COR-L47 (cell line): ENCODE measurements around the gene TBCA.
"Not testable (repeated sequence)": the region's sequence is repeated elsewhere in the genome, so short reads cannot be mapped to it uniquely, and the experiment has no call there.

Source experiments
- DNase-seq: peaks from one replicate; lab custom pipeline; 2025; lab: John Stamatoyannopoulos, UW

Gene TBCA

GRCh38 chr5:77709340-77709739, 66.8 kb downstream of the TBCA start:
- DNase-seq = no peak

DNA sequence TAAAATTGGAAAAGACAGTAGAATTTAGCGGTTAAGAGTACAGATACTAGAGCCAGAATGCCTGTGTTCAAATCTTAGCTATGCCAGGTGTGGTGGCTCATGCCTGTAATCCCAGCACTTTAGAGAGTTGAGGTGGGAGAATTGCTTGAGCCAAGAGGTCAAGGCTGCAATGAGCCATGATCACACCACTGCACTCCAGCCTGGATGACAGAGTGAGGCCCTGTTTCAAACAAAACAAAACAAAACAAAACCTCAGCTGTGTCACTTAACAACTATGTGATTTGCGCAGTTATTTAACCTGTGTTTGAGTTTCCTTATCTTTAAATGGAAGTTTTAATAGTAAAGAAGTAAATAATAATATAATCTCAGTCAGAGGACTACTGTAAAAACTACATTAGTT, 68.3 kb downstream of the TBCA start:
- no peak for DNase-seq

GRCh38 chr5:77699569-77699968, 76.6 kb downstream of the TBCA start:
- not testable (repeated sequence) for DNase-seq

DNA sequence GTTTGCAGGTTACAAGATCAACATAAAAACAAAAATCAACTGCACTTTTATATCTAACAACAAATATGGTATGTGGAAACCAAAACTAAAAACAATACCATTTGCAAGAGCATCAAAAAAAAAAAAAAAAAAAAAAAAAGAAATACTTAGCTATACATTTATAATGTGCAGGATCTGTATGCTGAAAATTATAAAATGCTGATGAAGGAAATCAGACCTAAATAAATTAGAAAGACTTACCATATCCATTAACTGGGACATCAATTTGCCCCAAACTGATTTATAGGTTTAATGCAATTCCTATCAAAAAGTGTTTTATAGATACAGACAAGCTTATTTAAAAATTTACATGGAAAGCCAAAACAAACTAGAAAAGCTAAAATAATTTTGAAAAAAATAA, 77.2 kb downstream of the TBCA start:
- no peak for DNase-seq

- DNase-seq = no peak
Observed at GRCh38 chr5:77697692-77698091, 78.4 kb downstream of the TBCA start.

- no peak for DNase-seq
Observed at GRCh38 chr5:77696120-77696519, 80.0 kb downstream of the TBCA start.

GRCh38 chr5:77693913-77694312, 82.2 kb downstream of the TBCA start:
- DNase-seq = no peak

GRCh38 chr5:77683171-77683732, 92.9 kb downstream of the TBCA start:
- no peak for DNase-seq

GRCh38 chr5:77670526-77670925, 105.6 kb downstream of the TBCA start:
- DNase-seq = no peak

GRCh38 chr5:77669677-77670076, 106.5 kb downstream of the TBCA start:
- DNase-seq = peak; percentile 34

DNA sequence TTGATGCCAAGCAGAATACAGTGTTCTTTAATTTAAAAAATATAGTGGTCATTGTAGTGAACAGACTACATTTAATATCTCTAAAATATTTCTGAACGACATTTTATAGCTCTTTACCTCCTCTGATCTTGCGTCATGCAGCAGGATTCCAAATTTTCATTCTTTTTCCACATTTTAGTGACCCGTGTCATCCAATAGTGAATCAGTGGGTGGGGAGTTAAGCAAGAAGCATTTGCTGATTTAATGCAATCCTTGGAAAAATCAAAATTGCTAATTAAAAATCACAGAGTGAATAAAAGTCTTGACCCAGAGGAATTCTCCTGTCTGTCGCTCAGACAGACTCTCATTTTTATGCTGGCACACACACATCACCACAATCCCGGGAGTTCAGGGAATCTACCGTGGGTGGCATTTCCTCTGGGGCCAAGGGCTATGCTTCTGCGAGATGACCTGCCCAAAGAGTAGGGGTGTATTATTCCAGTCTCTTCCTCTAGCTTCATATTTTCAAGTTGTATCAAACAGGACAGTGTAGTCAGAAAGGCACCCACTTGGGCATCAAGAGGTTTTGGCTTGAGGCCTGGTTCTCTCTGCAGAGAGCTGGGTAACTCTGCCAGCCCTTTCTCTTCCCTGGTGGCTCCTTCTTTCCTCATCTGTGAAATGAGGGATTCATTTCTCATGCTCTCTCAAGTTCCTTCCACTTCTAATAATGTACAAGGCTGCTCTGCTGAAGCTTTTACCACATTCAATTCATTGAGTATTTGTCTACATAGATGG, 112.9 kb downstream of the TBCA start:
- no peak for DNase-seq

DNA sequence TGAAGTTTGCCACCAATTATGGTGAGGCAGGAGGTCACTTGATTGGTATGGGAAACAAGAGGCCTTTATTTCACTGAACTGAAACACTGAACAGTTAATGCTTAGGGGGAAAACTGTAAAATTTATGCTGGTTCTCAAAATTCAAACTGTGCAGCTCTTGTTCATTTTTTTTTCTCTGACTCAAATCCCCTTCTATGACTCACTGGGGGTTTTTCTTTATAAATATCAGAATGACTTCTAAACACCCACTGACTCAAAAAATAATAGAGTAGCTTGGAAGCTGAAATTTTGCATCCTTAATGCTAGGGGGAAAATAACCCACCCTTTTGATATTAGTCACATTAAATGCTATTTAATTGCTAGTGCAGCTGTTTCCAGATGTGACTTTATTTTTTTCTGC, 113.5 kb downstream of the TBCA start:
- no peak for DNase-seq

- DNase-seq = no peak
Observed at GRCh38 chr5:77658662-77659061, 117.5 kb downstream of the TBCA start.

DNA sequence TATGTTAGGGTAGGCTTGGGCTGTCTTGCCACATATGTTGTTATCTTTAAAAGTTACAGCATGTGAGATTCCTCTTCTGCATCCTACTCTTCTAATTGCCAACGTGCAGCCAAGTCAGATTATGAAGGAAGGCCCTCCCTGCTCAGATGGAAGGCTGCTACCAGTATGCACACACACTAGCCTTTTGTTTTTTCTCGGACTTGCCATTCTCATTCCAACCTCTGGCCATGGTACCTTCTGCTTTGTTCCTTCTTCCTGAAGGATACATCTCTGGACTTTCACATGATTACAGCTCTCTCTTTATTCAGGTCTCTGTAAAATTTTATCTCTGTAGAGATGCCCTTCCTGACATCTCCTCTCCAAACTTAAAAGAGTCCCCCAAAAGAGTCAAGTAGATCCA, 124.8 kb downstream of the TBCA start:
- no peak for DNase-seq

DNA sequence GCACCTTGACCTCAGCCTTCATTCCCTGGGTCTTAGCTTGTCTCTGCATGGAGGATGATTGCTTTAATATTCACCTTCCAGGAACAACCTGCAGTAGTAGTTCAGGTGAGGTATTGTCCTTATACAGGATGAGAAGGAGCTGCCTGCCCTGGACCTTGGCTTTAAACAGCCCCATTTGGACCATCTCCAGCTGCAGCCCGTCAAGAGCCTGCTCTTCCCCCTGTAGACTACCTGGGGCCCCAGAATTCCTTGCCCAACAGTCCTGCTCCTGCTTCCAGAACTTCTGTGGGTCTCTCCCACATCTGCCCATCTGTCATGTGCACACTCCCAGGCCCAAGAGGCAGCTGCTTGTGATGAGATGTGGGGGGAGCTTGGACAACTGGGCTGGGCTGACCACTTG, 125.5 kb downstream of the TBCA start:
- DNase-seq = no peak

- DNase-seq = no peak
Observed at GRCh38 chr5:77649776-77650175, 126.4 kb downstream of the TBCA start.

DNA sequence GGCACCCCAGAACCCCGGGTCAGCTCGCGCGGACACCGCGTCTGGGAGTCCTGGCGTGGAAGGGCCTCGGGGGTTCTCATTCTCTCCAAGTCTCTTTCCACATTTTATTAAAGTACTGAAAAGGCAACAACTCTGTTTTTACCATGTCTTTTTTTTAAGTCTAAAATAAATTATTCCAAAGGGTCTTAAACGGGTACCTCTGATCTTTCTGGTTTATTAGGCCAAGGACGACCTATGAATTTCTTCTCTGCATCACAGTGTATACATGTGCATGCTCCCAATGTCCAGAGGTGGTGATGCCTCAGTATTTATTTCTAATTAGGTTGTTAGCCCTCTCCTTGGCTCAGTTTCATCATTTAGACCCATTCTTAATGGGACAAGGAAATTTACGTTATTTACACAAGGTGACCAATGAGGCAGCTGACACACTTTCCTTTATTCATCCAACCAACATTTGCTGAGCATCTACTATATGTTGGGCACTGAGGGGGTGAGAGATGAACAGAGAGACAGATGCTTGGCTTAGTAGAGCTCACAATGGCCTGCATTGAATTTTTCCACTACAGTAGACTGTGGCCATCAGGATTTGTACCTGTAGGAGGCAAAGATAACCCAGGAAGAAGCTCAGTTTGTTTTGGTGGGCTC, 130.0 kb downstream of the TBCA start:
- no peak for DNase-seq

DNA sequence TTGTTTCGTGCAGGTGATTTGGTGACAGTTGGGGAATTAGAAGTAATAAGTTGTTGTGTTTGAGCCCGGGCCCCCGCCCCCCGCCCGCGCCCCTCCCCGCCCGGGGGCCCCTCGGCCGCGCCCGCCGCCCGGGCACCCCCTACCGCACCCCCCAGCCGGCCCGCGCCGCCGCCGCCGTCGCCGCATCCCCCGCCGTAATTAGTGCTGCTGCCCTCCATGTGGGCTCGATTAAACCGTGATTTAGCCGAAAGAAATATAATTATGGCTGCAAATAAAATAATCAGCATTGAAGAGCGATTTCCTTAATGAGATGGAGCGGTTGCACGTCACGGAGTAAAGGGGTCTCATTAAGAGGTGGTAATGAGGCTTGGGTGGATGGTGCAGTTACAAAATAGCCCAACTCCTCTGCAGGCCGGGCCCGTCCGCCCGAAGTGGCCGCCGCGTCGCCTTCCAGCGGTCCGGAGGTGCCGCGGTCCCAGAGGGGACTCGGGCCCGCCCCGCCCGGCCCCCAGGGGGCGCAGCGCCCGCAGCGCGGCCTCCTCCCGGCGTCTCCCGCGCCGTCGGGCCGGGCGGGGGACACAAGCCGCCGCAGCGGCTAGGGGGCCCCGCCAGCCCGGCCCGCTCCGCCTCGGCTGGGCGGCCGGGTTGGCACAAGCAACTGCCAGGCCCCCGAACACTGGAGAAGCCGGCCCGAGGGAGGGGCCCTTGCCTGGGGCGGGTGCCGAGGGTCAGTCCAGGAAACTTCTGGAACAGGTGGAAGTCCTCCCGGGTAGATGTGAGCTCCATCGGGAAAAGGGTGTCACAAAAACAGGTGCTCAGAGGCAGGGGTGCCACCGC, 130.8 kb downstream of the TBCA start:
- DNase-seq = peak; percentile 31

DNA sequence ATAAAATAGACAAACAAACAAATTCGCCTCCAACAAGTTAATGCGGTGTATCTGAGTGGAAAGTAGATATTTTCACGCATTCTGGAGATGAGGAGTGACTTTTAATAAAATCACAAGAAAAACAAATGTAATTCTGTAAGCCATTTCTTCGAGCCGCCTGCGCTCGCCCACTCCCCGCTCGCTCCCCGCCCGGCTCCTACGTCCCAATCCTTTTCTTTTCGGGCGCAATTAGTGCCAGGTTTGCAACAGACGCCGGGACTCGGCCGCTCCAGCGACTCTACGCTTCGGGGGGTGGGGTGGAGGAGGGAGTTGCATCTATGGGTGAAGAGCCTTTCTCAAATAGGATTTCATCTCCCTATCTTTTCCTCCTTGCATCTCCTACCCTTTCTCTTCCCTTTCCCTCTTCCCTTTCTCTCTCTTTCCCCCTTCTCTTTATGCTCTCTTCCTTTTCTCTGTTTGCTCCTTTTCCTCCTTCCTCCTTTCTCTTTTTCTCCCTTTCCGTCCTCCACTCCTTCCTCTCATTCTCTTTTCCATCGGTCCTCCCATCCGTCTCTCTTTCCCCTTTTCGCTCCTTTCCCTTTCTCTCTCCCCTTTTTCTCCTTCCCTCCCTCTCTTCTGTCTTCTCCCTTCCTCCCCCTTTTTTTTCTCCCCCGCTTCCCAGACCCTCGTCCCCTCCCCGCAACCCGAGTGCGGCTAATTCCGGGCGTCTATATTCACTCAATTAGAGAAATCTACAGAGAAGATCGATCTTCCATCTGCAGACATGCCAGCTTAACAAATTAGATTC, 131.6 kb downstream of the TBCA start:
- DNase-seq = peak; percentile 7

DNA sequence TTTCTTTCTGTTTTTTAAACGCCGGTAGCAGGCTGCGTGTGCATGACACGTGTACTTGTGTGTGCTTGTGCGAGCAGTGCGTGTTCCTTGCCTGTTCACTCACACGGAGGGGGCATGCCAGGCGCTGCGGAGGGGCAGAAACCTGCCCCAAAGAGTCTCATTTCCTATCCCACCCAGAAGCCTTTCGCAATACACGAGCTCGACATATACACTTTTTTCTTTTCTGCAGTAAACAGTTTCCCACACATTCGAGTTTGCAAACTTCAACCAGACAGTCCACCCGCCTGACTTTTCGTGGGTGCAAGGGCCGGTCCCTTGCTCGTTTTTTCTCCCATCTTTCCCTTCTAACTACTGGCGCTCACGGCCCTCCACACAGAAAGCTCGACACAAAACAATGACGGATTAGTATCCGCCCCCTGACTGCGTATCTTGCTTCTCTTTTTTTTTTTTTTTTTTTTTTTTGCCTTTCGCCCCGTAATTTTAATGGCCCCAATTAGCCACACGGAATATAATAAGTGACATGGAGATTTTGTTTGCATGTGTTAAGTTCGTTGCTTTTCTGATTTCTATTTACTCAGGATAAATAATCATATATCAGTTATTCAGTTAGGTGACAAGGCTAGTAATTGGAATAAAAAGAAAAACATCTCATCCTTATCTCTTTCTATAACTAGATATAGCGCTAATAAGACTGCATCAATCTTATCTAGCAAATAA, 132.3 kb downstream of the TBCA start:
- DNase-seq = no peak
